Vagina (tissue), 2 donors: ENCODE measurements around the gene FRMD4A. TPM values are rescaled to one million over a fixed set of nuclear protein-coding genes. Genes with fewer than 3 reads are reported as not detected.

ENCODE experiments used
- DNase-seq, 2 donors: peaks; one replicate each; pipeline ENCODE4 v3.0.0-alpha.2; 2017; ENCODE audit errors: extremely low spot score in 2 of 2
- H3K27ac ChIP-seq: fragments of 200-600 bp; sonication (generic); one replicate; pipeline ENCODE4 v1.5.1; 2019
- H3K27me3 ChIP-seq: fragments of 200-600 bp; sonication (generic); one replicate; pipeline ENCODE4 v1.5.1; 2019
- H3K36me3 ChIP-seq, 2 donors: fragments of 200-600 bp; sonication (generic); one replicate each; pipeline ENCODE4 v1.5.1; 2017 to 2019
- H3K4me1 ChIP-seq: fragments of 200-600 bp; sonication (generic); one replicate; pipeline ENCODE4 v1.5.1; 2019
- H3K4me3 ChIP-seq, 2 donors: fragments of 200-600 bp; sonication (generic); 1 replicate in 1 of 2; 2 replicates in 1 of 2; pipeline ENCODE4 v1.5.1; 2016 to 2019
- H3K9me3 ChIP-seq: fragments of 200-600 bp; sonication (generic); one replicate; pipeline ENCODE4 v1.5.1; 2019
- POLR2A ChIP-seq, 2 donors: fragments of 450-650 bp; IDR thresholded peaks; one replicate each; pipeline ENCODE4 v1.6.1; 2017; ENCODE audit warnings: antibody characterized with exemption in 2 of 2, mild to moderate bottlenecking in 2 of 2, moderate library complexity in 2 of 2
- POLR2AphosphoS5 ChIP-seq, 2 donors: sonication (generic); formaldehyde crosslinking; IDR thresholded peaks; one replicate each; pipeline ENCODE4 v1.9.0; 2017; ENCODE audit warnings: antibody characterized with exemption in 2 of 2, mild to moderate bottlenecking in 2 of 2, low read depth in 1 of 2; ENCODE audit not compliant: insufficient read depth in 1 of 2
- intact Hi-C: fragments of 100-400 bp; cut with DNase I; formaldehyde crosslinking; loops from one replicate; pipeline ENCODE4 v1.15.1; 2023
- total RNA-seq: library from RNA; depleted of rRNA; stranded (reverse); fragments of >200 nt; gene quantifications from one replicate; pipeline ENCODE4 v1.2.3, GENCODE V29; 2016
- TF ChIP-seq, protein P1 (sequence below), 3 experiments: fragments of 450-650 bp in 2 of 3; fragments of 200-600 bp in 1 of 3; sonication (generic) in 1 of 3; IDR thresholded peaks; one replicate each; pipeline ENCODE4 v1.5.1; 2017 to 2019; ENCODE audit warnings: antibody characterized with exemption in 3 of 3, mild to moderate bottlenecking in 2 of 3, moderate library complexity in 2 of 3

FRMD4A gene
- total RNA-seq, 1 donor from 2014 or later: 24.8 TPM

DNA sequence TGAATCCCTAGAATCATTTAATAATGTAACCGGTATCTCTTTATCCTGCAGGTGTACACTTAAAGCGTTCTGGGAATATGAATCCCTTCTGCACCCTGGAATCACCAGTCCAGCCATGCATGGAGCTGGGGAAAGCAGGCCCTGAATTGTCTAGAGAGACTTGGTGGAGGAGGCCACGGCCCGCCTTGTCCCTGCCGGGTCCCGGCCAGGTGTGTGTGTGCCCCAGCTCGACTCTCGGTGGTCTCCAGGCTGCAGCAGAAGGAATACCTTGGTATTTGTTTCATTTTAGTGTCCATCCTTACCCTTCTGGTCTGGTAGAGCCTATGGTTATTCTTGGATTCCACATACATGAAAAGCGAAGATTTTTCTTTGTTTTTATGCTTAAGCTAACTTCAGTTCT, 685.9 kb downstream of the FRMD4A start:
- peaks cover 3% of the 10 kb centered on the region for H3K9me3 ChIP-seq
- H3K27ac ChIP-seq: no peak overlapping the region
- H3K36me3 ChIP-seq: peaks cover 0 to 42% of the 10 kb centered on the region in 2 donors
- H3K27me3 ChIP-seq: no peaks in the 10 kb centered on the region
- H3K4me3 ChIP-seq: no peak overlapping the region
- no peaks in the 10 kb centered on the region for H3K4me1 ChIP-seq
- intact Hi-C loops: no loop called here
- TF ChIP-seq, protein P1, sequence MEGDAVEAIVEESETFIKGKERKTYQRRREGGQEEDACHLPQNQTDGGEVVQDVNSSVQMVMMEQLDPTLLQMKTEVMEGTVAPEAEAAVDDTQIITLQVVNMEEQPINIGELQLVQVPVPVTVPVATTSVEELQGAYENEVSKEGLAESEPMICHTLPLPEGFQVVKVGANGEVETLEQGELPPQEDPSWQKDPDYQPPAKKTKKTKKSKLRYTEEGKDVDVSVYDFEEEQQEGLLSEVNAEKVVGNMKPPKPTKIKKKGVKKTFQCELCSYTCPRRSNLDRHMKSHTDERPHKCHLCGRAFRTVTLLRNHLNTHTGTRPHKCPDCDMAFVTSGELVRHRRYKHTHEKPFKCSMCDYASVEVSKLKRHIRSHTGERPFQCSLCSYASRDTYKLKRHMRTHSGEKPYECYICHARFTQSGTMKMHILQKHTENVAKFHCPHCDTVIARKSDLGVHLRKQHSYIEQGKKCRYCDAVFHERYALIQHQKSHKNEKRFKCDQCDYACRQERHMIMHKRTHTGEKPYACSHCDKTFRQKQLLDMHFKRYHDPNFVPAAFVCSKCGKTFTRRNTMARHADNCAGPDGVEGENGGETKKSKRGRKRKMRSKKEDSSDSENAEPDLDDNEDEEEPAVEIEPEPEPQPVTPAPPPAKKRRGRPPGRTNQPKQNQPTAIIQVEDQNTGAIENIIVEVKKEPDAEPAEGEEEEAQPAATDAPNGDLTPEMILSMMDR (IDR thresholded peaks at IDR 0.05): no peak
- TF ChIP-seq POLR2AphosphoS5 (IDR thresholded peaks at IDR 0.05; ENCODE audit: insufficient read depth in 1 of 2, low read depth in 1 of 2) (no peak), POLR2A (IDR thresholded peaks at IDR 0.05) (no peak)
- DNase-seq: peak in 1 of 2 donors; percentile 29

DNA sequence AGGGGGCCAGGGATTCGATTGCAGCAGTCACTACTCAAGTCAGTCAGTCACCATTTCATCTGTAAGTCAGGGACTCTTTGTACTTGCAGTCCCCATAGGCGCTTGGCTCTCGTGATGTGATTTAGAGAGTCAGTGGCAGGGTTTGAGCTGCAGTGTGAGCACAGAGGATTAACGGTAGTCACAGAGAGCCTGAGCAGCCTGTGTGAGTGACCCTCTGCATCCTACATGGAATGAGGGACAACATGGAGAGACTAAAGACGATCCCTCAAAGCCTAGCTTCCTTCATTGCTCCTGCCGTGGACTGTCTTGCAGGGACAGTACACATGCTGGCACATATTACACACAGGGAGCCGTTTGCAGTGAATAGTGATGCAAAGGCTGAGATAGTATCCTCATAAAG, 687.7 kb downstream of the FRMD4A start:
- TF ChIP-seq POLR2A (IDR thresholded peaks at IDR 0.05) (no peak), POLR2AphosphoS5 (IDR thresholded peaks at IDR 0.05; ENCODE audit: insufficient read depth in 1 of 2, low read depth in 1 of 2) (no peak)
- TF ChIP-seq, protein P1 (IDR thresholded peaks at IDR 0.05): no peak
- intact Hi-C loops: no loop called here
- Histone ChIP-seq H3K36me3 (peaks cover 0 to 29% of the 10 kb centered on the region in 2 donors), H3K9me3 (peaks cover 3% of the 10 kb centered on the region), H3K27me3 (no peaks in the 10 kb centered on the region), H3K4me1 (no peaks in the 10 kb centered on the region), H3K27ac (no peak overlapping the region), H3K4me3 (no peak overlapping the region)
- DNase-seq: peak in 1 of 2 donors; percentile 42

DNA sequence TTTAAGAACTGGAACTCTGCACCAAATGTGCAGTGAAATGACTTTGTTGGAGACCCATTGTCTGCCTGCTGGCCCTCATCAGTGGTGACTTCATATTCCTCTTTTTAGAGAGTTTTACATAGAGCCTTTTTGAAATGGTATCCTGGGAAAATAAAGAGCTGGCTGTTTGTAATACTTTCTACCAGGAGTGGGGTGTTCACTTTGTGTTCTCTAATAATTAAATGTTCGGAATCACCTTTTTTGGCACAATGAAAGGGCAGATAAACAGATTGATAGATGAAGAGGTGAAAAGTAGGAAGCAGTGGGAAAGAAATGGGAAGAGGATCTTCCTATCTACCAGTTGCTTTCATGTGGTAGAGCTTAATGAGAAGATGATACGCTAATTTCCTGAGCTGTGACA, 688.4 kb downstream of the FRMD4A start:
- no peak overlapping the region for H3K27ac ChIP-seq
- no peaks in the 10 kb centered on the region for H3K4me1 ChIP-seq
- no peak overlapping the region for H3K4me3 ChIP-seq
- DNase-seq: no peak
- H3K36me3 ChIP-seq: peaks cover 0 to 28% of the 10 kb centered on the region in 2 donors
- TF ChIP-seq POLR2A (IDR thresholded peaks at IDR 0.05) (no peak), POLR2AphosphoS5 (IDR thresholded peaks at IDR 0.05; ENCODE audit: insufficient read depth in 1 of 2, low read depth in 1 of 2) (no peak)
- TF ChIP-seq, protein P1 (IDR thresholded peaks at IDR 0.05): no peak
- intact Hi-C loops: no loop called here
- peaks cover 3% of the 10 kb centered on the region for H3K9me3 ChIP-seq
- no peaks in the 10 kb centered on the region for H3K27me3 ChIP-seq

DNA sequence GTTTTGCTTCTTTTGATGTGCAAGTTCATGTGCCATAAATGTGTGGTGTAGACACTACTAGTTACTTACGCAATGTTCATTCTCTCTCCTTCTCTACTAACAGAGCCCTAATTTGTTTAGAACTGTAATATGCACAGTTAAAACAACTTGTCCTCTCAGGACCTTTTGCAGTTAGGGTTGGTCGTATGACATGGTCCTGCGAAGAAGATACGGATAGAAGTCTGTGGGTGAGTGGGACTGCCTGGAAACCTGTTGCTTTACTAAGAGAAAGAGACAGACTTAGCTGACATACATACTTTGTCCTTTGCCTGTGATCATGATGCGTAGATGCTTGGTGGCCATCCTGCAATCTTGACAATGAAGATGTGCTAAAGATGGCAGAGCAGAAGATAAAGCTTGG, 692.8 kb downstream of the FRMD4A start:
- no peak for DNase-seq
- peaks cover 0 to 4% of the 10 kb centered on the region in 2 donors for H3K36me3 ChIP-seq
- H3K27ac ChIP-seq: no peak overlapping the region
- intact Hi-C loops: no loop called here
- no peaks in the 10 kb centered on the region for H3K27me3 ChIP-seq
- TF ChIP-seq POLR2A (IDR thresholded peaks at IDR 0.05) (no peak), POLR2AphosphoS5 (IDR thresholded peaks at IDR 0.05; ENCODE audit: insufficient read depth in 1 of 2, low read depth in 1 of 2) (no peak)
- TF ChIP-seq, protein P1 (IDR thresholded peaks at IDR 0.05): no peak
- no peaks in the 10 kb centered on the region for H3K4me1 ChIP-seq
- no peak overlapping the region for H3K4me3 ChIP-seq
- peaks cover 3% of the 10 kb centered on the region for H3K9me3 ChIP-seq

DNA sequence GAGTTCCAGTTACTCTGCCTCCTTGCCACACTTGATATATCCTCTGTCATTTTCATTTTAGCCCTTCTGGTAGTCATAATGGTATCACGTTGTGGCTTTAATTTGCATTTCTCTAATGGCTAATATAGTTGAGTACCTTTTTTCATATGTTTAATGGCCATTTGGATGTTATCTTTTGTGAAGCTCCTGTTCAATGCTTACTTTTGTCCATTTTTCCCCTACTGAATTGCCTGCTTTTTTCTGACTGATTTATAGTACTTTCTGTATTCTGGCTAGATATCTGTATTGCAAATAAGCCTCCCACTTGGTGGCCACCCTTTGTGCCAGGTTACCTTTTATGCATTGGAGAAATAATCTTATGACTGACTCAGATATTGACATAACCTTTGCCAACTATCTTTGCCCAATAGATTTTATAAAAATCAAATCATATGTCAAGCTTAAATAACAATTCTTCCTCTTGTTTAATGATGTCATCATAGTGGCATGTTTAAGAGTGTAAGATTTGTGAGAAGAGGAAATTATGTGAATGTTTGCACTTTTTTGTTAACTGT, 693.3 kb downstream of the FRMD4A start:
- Histone ChIP-seq H3K9me3 (peaks cover 3% of the 10 kb centered on the region), H3K4me1 (no peaks in the 10 kb centered on the region), H3K27me3 (no peaks in the 10 kb centered on the region), H3K4me3 (no peak overlapping the region), H3K27ac (no peak overlapping the region), H3K36me3 (peaks cover 0 to 4% of the 10 kb centered on the region in 2 donors)
- TF ChIP-seq POLR2A (IDR thresholded peaks at IDR 0.05): no peak
- no peak for TF ChIP-seq POLR2AphosphoS5 (IDR thresholded peaks at IDR 0.05; ENCODE audit: insufficient read depth in 1 of 2, low read depth in 1 of 2)
- TF ChIP-seq, protein P1 (IDR thresholded peaks at IDR 0.05): no peak
- DNase-seq: no peak
- intact Hi-C loops: no loop called here
